GM19455 (cell line): ENCODE results near the gene PTPRN2.
"Not testable (repeated sequence)": the region's sequence is repeated elsewhere in the genome, so short reads cannot be mapped to it uniquely, and the experiment has no call there.

Experiments used
- ATAC-seq: cut with Tn5 transposase; IDR thresholded peaks from one replicate; pipeline ENCODE4 v1.9.1; 2021; ENCODE audit not compliant: unreplicated experiment

The PTPRN2 gene

DNA sequence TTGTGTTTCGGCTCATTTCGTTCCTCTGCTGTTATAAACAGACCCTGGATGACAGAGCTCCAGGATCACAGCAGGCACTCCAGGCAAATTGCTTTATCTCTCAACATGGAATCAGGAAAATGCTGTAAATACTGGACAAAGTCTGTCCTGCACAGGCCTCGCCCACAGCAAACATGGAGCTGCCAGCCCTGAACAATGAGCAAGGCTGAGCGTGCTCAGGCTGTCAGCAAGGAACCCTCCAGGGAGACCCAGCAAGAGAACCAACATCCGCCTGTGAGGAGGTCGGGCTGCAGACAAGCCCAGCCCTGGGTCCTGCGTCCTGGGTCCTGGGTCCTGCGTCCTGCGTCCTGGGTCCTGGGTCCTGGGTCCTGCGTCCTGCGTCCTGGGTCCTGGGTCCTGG is 180.8 kb downstream of the PTPRN2 start:
- no peak for ATAC-seq

DNA sequence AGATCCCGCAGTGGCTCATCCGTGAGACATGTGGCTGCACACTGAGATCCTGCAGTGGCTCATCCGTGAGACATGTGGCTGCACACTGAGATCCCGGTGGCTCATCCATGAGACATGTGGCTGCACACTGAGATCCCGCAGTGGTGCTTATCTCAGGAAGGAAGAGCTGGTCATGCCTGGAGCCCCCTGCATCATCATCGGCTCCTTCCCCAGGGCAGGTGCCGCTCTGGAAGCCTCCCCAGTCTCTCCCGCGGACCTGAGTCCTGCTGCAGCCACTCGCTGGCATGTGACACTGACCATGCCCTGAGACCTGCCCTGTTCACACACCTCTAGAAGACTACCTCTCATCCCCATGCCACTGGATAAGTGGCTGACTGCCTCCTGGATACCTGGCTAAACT is 181.3 kb downstream of the PTPRN2 start:
- ATAC-seq, result no peak

DNA sequence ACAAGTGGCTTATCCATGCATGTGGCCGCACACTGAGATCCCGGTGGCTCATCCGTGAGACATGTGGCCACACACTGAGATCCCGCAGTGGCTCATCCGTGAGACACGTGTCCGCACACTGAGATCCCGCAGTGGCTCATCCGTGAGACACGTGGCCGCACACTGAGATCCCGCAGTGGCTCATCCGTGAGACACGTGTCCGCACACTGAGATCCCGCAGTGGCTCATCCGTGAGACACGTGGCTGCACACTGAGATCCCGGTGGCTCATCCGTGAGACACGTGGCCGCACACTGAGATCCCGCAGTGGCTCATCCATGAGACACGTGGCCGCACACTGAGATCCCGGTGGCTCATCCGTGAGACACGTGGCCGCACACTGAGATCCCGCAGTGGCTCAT is 181.9 kb downstream of the PTPRN2 start:
- ATAC-seq, result not testable (repeated sequence)

DNA sequence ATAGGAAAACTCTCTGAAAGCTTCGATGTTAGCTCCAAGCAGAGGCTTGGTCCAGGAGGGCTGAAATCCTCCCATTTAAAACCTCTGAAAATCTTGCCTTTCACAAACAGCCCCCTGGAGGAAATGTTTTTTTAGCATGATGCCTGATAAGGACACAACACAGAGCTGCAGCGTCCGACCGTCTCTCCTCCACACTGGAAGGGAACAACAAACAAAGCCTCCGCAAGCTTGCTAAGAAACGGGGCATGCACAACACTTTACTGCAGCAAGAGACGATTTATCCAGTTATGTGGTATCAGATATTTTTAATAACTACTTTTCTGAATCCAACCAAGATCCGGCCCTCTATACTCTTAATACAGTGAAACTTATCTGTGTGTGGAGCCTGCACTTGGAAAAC is 182.3 kb downstream of the PTPRN2 start:
- no peak for ATAC-seq

DNA sequence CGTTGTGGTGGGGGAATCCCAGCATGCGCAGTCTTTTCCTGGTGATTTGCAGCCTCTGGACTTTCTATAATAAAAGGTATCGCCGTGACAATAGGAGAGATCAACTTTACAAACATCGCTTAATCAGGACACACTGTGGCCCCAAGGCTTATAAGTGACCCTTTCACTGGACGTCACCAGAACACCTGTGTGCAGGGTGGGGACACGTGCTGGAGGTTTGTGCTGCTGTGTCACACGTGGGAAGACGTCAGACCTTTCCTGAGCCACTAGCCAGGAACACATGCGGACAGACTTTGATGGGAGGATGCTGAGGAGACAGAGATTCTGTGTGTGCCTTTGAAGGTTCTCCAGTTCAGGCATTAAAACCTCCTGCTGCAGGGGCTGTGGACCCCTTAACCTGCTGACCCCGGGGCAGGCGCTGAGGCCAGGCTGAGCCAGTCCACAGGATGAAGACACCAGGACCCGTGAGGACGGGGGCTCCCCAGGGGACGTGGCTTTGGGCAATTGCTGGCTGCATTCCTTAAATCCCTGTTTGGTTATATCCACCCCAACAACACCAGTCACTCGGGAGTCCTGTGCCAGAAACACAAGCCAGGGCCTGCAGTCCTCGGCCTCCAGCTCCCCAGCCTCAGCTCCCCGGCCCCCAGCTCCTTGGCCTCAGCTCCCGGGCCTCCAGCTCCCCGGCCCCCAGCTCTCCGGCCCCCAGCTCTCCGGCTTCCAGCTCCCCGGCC is 183.4 kb downstream of the PTPRN2 start:
- ATAC-seq, result no peak

DNA sequence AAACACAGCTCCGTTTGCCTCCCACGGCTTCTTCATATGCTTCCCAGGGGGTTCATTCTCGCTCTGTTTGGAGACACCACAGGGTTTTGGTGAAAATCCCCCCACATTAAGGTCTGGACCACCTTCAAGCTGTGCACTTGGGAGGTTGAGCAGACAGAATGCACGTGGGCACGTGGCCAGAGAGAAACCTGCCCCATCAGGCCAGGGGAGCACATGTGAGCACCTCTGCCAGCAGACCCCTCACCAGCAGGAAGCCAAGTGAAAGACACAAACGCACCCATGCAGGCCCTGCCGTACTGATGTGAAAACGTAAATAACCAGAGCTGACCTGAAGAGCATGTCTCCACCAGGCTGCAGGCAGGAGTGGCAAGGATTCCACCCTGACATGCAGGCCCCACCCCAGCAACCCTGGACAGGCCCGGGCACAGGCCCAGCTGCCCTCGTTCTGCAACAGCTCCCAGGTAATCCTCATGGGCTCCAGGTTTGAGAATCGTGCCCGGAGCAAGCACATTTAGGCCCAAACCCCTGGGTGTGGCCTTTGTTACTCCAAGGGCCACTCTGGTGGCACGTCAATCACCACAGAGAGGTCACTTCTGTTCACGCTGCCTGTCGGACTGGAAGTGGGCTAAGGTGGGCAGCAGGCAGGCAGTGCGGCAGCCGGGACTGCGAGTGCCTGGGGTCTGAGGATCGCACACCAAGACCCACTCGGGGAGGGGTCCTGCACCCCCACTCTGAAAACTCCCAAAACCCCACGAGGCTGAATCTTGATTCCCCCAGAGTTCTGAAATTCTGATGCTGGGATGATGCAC is 184.4 kb downstream of the PTPRN2 start:
- no peak for ATAC-seq

DNA sequence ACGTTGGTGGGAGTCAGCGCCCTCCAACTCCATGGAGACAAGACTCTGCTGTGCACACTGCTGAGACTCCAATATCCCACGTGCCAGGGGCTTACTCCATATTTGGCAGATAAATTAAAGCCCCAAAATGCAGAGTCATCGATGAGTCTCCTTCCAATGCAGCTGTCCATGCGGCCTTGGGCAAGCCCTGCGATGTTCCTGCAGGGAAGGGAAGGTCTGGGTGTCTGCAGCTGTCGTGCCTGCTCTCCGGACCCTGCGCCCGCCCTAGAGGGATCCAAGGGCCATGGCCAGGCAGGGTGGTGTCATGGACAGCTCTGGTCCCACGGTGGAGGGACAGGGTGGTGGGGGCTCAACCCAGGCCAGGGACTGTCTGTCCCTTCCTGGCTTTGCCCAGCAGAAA is 185.2 kb downstream of the PTPRN2 start:
- ATAC-seq, result no peak

DNA sequence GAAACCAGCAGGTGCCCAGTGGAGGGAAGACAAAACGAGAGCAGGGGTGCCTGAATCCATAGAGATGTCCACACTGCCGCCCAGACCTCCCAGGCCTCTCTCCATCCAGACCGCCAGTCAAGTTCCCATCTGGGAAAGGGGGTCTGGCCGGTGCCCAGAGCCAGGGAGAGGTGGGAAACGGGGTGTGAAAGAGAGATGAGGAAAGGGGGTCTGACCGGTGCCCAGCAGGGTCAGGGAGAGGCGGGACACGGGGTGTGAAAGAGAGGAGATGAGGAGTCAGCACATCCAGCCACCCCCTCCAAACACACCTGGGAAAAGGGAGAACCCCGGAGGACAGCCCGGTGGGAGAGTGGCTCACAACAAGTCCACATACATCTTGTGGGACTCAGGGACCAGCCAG is 185.8 kb downstream of the PTPRN2 start:
- ATAC-seq, result no peak

DNA sequence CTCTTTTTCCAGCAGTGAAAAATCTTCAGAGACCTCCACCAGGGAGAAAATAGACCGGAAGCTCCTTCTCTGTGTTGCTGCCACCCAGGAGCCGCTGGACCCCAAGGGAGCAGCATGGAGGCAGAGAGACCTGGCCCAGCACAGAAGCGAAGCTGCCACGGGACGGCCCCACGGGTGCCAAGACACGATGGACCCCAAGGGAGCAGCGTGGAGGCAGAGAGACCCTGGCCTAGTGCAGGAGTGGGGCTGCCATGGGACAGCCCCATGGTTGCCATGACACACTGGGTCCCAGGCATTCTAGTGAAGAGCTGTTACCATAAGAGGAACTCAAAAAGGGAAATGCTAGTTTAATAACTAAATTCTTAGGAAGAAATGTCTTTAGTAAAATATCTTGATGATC is 186.3 kb downstream of the PTPRN2 start:
- ATAC-seq, result no peak

DNA sequence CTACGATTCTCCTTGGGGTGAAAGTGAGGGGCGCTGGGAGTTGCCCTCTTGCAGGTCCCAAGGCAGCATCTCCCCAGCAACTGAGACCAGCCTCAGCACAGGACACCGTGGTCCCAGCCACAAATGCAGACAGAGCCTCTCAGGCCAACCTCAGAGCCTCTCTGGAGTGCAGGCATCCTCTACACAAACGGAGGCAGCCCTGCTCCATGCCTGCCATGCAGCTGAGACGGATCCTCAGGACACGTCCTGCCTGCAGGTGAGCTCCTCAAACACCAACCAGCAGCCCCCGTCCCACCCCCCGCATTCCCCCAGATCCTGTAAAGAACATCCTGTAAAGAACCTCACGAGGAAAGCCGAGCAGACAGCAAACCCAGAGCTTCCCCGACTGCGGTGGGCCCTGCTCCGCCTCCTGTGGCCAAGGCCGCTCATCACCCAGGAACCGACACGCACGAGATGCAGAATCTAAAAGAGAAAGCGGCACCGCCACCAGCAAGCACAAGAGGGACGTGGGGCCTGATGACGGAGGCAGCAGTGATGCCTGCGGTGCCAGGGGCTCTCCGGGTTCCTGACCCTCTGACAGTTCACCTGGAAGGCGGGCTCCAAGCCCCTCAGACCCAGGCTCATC is 186.9 kb downstream of the PTPRN2 start:
- no peak for ATAC-seq

DNA sequence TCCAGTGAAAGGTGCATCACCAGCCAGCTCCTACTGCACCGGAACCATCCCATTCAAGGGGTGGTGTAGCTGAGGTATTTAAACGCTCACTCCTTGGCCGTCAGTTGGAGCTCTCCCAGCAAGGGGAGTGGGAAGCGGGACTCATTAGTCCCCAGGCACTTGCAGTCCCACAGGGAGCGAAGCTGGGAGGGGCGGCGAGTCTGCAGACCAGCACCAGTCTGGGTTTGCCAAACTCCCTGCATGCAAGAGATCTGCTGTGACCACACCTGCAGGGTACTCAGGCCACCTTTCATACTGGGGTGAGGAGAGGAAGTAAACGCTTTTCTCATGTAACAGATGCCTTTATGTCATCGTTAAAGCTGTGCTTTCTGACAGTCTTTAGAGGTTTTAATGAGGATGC is 187.9 kb downstream of the PTPRN2 start:
- no peak for ATAC-seq

GRCh38 chr7:158398750-158399149 is 188.9 kb downstream of the PTPRN2 start:
- ATAC-seq, result no peak

DNA sequence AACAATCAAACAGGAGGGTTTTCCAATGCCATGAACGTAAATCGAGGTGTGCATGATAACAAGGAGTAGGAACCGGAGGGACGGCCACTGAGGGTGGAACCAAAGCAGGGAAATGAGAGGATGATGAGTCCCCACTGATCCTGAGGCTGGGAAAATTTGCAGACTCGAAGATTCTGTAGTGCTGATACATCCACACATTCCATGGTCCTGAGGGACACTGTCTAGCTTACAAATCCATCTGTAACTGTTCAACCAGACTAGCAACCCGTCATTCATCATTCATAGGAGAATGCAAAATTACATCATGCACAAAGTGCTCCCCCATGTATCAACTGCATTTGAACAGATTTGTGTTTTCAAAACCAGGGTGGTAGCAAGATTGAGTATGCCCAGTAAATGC is 189.7 kb downstream of the PTPRN2 start:
- no peak for ATAC-seq

- no peak for ATAC-seq
Observed at GRCh38 chr7:158396982-158397862, 190.4 kb downstream of the PTPRN2 start.

DNA sequence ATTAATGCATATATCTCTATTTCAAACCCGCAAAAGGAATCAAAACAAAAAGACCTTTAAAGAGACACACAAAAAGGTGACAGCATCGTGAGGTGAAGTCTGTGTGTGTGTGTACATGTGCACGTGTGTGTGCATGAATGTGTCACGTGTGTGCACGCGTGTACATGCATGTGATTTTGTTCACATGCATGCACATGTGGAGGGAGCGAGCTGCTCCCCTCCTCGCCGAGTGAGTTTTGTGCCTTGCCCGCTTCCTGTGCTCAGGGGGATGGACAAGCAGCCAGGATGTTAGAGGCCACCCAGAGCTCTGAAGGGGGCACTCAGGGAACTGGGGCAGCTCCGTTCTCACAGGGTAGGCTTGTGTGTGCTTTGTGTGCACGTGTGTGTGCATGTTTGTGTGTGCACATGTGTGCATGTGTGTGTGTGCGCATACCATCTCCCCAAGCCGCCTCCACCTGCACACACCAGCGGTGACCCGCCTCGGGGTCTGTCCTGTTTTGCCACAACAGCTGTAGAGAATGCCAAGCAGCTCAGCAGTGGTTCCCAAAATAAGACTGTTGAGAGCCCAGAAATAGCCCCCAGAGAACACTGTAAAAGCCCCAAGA is 191.2 kb downstream of the PTPRN2 start:
- ATAC-seq, result no peak

DNA sequence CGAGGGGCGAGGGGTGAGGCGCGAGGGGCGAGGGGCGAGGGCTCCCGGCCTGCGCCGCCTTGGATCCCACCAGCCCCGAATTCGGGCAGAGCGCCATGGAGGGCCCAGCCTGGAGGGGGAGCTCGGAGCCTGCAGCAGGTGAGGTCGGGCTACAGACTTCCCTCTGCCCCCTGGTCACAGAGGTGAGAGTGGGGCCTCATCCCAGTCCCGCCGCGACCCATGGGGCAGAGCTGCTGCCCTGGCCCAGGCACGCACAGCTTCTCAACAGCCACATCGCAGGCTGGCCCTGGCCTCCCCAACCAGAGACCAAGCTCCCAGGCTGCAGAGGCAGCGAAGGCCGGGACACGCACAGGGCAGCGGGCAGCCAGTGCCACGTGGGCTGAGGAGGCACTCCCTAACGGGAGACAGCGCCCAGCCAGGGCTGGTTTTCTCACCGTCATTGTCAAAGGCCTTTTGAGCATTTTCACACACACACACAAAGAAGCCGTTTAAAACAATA is 191.8 kb downstream of the PTPRN2 start:
- ATAC-seq, result no peak

GRCh38 chr7:158395349-158395748 is 192.3 kb downstream of the PTPRN2 start:
- no peak for ATAC-seq

- no peak for ATAC-seq
Observed at GRCh38 chr7:158394936-158395335, 192.7 kb downstream of the PTPRN2 start.

GRCh38 chr7:158393926-158394625 is 193.5 kb downstream of the PTPRN2 start:
- ATAC-seq, result no peak

- no peak for ATAC-seq
Observed at GRCh38 chr7:158392251-158392650, 195.4 kb downstream of the PTPRN2 start.
